Nucleus accumbens (tissue), 56 donors: Measurements from ENCODE around the gene FBXO34.

Source experiments
- DNase-seq, 56 donors: peaks; one replicate each; lab custom pipeline; 2025; lab: John Stamatoyannopoulos, UW

FBXO34 gene

DNA sequence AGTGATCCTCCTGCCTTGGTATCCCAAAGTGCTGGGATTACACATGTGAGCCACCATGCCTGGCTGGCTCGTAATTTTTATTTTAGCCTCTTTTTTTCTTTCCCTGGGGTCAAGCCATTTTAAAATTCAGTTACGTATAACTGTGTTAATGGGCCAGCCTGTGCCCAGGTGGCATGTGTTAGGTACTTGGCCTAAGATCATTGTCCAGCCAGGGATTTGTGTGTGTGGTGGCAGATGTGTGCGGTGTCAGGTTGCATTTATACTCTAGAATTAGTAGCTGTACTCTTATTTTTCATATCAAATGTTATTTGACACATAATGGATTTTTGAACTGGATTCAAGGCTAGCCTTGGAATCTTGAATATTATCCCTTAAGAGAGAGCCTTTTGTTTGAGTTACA, 69.3 kb downstream of the FBXO34 start:
- no peak for DNase-seq

DNA sequence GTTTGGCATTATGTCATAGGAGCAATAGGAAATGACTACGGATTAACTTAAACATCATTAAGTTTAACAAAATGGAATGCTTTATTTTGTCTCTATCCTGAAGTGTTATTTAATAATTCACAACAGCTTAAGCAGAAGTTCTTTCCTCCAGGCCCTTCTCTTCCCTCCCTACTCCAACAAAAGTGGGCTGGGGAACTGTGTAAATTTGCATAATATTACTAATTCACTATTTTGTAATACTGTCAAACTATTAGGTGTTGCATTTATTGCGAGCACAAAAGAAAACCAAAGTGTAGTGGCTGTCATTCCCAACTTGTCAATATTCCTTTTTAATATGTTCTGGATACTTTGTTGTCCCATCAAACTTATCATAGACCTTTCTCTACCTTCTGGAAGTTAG, 70.6 kb downstream of the FBXO34 start:
- no peak for DNase-seq

DNA sequence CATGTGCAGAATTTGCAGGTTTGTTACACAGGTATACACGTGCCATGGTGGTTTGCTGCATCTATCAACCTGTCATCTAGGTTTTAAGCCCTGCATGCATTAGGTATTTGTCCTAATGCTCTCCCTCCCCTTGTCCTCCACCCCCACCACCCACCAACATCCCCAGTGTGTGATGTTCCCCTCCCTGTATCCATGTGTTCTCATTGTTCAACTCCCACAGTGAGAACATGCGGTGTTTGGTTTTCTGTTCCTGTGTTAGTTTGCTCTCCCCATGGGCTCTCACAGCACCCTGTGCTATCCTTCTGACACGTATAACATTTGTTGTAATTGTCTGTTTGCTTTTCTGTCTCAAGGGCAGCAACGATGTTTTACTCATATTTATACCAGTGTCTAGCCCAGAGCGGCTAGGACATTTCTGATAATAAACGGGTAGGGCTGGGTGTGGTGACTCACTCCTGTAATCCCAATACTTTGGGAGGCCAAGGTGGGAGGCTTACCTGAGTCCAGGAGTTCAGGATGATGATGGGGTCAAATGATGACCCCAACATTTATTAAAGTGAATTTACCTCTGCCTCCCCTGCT, 73.5 kb downstream of the FBXO34 start:
- DNase-seq = peak in 1 of 56 donors; percentile 8

DNA sequence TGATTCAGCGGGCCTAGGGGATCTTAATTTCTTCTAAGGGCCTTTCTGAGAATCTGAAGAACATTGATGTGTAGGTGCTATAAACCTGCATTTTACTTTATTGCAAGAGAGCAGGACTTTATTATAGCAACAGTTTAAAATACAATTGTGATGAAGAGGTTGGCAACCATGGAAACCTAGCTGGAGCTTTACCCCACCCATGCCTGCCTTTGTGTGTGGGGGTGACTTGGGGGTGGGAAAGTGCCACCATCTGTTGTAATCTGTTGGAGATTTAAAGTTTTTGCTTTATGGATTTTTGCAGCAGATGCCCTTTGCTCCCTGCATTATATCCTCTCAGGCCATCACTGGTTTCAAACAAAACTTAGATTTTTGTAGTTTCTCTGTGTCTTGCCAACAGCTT, 75.8 kb downstream of the FBXO34 start:
- DNase-seq = peak in 27 of 56 donors; percentile 5 to 69 (median 23)

DNA sequence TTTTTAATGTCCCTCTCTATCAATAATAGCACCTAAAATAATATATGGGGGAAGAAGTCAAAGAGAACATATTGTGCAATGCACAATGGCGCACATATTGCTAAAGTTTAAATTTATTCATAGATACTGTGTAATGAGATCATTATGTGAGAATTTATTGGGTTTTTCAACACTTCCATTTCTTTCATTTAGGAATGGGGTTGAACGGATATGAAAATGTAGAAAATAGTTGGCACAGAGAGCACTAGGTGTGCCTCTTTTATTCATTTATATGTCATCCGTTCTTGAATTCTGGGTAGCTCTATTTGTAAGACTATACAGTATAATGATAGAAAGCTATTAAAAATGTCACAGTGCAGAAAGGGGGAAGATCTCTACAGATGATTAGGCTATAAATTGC, 76.5 kb downstream of the FBXO34 start:
- no peak for DNase-seq

DNA sequence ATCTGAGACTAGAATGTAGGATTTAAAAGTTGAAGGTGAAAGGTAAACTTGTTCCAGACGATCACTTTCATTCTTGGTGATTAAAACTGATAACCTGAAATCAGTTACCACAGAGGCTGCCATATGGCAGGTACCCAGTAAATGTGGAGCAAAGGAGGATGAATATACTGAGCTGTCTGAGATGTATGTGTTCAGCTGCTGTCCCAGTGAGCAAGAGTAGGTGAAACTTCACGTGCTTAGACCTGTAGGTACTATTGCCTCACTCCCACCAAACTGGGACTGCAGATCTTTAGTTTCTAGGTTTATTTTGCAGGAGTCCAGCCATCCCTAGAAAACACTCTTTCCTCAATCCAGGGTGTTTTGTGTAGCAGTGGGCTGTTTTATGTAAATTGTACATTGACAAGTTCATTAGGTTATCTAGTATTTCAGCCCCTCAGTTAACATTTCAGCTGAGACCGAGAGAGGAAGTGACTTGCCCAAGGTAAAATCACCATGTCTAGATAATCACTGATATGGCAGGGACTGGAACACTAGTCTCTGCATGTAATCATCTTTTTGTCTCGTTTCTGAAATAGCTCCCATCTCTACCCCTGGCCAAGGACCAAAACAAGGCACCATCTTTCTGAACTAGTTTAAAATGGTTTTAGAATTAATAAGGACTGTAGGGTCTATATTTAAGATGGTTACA, 77.7 kb downstream of the FBXO34 start:
- DNase-seq = no peak

DNA sequence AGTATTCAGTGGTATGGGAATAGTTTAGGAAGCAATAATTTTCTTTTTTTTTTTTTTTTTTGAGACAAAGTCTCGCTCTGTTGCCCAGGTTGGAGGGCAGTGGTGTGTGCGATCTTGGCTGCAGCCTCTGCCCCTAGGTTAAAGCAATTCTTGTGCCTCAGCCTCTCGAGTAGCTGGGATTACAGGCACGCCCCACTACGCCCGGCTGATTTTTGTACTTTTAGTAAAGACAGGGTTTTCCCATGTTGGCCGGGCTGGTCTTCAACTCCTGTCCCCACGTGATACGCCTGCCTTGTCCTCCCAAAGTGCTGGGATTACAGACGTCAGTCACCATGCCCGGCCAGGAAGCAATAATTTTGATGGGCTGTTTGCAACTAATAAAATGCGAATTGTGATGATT, 78.3 kb downstream of the FBXO34 start:
- no peak for DNase-seq

DNA sequence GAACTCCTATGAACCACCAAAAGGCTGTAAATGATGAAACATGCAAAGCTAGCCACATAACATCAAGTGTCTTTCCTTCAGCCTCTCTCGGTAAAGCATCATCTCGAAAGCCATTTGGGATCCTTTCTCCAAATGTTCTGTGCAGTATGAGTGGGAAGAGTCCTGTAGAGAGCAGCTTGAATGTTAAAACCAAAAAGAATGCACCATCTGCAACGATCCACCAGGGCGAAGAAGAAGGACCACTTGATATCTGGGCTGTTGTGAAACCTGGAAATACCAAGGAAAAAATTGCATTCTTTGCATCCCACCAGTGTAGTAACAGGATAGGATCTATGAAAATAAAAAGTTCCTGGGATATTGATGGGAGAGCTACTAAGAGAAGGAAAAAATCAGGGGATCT, 79.2 kb downstream of the FBXO34 start:
- no peak for DNase-seq

DNA sequence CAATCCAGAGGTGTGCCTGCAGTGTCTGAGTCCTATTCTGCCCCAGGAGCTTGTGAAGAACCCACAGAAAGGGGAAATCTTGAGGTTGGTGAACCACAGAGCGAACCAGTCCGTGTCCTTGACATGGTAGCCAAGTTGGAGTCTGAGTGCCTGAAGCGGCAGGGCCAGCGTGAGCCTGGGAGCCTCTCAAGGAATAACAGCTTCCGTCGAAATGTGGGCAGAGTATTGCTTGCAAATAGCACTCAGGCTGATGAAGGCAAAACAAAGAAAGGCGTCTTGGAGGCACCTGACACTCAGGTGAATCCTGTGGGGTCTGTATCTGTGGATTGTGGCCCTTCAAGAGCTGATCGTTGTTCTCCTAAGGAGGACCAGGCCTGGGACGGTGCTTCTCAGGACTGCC, 79.9 kb downstream of the FBXO34 start:
- no peak for DNase-seq

DNA sequence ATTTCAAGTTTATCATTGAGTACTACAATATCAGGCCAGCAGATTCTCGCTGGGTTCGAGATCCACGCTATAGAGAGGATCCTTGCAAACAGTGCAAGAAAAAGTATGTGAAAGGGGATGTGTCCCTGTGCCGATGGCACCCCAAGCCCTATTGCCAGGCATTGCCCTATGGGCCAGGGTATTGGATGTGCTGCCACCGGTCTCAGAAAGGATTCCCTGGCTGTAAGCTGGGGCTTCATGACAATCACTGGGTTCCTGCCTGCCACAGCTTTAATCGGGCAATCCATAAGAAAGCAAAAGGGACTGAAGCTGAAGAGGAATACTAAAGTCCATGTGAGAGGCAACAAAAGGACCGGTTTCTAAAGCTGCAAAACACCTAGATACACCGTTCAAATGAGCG, 81.0 kb downstream of the FBXO34 start:
- no peak for DNase-seq

DNA sequence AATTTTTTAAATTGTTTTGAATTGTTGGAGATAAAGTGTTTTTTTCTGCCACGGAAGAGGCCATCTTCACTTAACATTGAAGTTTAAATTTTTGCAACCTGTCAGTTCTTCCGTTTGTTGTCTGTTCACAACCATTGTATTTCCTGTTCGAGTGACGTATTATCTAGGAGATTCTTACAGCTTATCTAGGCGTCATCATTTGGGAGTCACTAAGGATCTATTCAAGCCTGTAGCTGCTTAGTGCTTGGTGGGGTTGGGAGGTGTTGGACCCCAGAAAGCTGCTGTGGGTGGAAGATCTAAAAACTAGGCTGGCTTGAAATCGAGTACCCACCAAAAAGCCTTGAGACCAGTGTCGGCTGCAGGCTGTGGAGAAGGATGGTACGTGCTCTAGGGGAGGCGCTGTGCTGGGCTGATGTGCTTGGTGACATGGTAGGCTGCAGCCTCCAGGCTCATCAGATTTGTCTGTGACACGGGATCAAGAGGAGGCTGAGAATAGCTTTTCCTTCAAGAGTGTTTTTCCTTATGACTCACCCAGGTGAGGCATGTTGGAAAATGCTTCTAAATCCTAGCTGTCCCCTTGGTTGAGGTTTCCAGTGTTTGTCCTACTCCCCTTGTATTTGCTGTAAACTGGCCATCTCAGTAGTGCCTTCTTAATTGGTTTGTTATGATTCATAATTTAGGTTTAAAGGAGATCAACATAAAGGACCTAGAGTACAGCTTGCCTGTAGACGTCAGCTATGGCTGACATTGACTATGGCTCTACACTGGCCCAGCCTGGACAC, 82.7 kb downstream of the FBXO34 start:
- DNase-seq = peak in 23 of 56 donors; percentile 5 to 63 (median 22)

DNA sequence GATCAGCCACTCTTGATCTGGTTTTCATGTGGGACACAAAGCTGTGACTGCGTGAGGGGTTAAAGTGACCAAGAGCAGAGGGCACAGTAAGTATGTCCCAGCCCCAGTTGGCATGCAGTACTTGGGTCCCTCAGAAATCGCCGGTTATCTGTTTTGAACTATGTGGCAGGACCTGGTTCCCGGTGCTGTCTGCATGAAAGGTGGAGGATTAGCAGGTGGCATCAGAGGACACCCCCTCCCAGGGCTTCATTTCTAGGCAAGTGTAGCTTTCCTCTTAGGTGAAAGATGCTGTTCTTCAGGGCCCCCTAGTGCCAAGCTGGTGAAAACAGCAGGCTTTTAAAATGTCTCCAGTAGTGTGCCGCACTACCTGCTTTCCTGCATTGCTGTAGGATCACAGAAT, 83.3 kb downstream of the FBXO34 start:
- DNase-seq = peak in 45 of 56 donors; percentile 2 to 77 (median 35)

DNA sequence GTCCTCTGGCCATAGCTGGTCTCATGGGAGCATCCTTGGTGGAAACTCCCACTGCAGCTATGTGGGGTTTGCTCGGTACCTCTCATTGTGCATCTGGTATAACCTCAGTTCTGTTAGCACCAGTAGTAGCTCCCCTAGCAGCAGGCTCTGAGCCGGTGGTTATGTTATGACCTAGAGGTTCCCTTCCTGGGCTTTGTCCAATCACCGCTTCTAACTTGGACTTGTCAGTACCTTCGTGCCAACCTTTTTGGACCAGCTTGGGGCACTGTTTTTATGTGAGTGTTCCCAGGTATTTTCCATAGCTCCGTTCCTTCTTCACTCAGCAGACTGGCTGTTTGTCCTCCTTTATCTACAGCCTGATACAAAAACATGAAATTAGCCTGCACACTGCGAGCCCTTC, 84.7 kb downstream of the FBXO34 start:
- no peak for DNase-seq

DNA sequence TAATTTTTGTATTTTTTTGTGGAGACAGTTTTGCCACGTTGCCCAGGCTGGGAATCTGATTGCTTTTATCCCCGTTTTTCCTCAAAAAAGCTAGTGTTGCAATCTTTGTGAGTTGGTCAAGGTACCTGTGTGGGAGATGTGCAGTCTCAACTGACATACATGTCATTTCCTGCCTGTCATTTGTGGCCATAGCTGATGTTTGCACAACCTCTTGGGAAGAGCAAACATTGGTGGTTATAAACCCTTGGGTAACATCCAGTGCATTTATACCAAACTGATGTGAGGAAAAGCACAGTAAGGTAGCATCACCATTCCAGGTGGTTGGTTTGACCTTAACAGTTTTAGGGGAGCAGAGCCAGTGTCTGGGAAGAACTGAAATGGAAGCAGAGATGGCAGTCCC, 85.7 kb downstream of the FBXO34 start:
- DNase-seq = no peak

DNA sequence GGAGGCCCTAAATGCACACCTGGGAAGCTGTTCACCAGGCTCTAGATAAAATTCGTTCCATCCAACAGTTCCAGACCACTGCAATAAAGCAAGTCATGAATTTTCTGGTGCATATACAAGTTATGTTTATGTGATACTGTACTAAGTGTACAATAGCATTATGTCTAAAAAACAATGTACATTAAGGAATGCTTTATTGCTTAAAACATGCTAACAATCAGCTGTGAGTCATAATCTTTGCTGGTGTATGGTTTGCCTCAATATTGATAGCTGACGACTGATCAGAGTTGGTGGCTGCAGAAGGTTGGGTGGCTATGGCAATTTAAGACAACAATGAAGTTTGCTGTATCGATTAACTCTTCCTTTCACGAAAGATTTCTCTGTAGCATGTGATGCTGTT, 88.1 kb downstream of the FBXO34 start:
- DNase-seq = no peak

DNA sequence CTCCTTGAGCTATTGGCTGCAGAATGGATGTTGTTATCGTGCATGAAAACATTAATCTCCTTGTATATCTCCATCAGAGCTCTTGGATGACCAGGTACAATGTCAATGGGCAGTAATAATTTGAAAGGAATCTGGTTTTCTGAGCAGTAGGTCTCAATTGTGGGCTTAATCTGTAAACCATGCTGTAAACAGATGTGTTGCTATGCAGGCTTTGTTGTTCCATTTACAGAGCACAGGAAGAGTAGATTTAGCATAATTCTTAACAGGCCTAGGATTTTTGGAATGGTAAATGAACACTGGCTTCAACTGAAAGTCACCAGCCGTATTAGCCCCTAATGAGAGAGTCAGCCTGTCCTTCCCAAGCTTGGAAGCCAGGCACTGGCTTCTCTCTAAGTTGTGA, 90.0 kb downstream of the FBXO34 start:
- DNase-seq = no peak

DNA sequence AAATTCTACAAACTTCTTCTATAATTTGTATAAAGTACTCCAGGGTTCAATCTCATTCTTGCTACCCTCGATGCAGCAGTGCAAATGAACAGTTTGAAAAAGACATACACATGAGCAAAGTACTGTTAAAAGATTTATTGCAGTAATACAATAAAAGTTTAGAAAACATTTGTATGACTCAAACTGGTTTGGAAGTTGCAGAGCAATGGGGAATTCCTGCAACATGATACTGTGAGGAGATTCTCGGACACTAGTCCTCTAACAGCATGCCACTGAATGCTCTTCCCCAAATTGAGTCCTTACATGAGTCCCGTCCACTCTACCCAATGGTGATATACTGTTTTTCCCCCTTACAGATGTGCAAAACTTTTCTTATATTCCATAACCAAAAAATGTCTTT, 95.0 kb downstream of the FBXO34 start:
- DNase-seq = no peak

DNA sequence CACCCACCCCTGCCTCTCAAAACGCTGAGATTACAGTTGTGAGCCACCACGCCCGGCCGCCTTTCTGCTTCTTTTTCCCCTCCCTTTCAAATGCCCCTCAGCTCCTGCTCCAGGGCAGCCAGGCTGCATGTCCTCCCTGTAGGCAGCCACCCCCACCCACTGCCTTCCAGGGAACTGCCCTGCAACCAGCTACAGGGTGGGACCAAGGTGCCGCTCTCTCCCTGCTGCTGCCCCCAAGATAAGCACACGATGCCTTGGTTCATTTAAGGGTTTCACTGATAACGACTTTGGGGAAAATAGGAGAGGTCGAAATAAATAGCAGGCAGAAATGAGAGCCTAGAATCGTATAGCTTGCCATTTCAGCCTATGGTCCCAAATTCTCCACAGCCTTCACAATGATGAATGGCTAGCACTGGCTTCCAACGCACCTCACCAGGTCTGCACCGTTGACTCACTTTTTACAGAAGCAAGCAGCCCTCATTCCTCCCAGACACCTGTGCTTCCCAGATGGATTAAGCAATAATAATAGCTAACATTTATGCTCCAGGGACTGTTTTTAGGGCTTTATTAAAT, 99.7 kb downstream of the FBXO34 start:
- DNase-seq = no peak

DNA sequence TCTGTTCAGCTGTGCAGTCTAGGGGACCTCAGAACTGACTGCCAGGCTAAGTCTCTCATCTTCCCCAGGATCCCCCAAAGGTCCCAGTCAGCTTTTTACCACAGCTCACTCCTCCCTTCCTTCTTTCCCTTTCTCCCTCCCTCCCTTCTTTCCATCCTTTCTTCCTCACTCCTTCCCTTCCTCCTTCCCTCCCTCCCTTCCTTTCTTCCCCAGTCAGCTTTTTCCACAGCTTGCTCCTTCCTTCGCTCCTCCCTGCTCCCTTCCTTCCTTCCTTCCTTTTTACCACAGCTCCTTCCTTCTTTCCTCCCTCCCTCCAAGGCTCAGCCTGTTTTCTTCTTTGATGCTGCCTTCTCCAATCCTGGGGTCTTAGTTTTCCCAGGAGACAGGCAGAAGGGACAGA, 101.2 kb downstream of the FBXO34 start:
- no peak for DNase-seq

DNA sequence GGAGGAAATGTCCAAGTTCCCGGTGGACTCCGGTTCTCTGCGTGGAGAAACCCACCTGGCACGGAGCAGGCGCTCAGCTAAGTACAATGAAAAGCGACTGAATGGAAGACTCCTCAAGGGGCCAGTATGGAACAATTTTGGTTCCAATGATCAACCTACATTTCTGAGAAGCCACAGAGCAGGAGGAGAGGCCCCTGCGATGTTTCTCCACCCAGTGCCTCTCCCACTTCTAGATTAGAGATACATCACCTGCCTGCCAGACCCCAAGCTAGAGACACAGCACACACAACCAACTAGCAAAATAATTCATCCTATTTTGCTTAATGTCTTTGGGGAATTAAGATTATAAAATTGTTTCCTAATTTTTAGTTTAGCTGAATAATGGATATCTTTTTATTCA, 101.6 kb downstream of the FBXO34 start:
- DNase-seq = no peak
